HepG2 (cell line): Measurements from ENCODE around the gene CYP2U1. TPM values are rescaled to one million over a fixed set of nuclear protein-coding genes. Genes with fewer than 3 reads are reported as not detected.

Experiments used
- ATAC-seq: fragments of 200-7000 bp; cut with Tn5 transposase; 3 replicates; pipeline ENCODE4 v1.9.1; 2020; ENCODE audit warnings: mild to moderate bottlenecking, moderate library complexity
- BruUV-seq: library from RNA; stranded (reverse); fragments of 400-500 nt; replicated peaks from 2 replicates; lab custom pipeline; 2021; lab: Mats Ljungman, UMichigan
- CTCF ChIA-PET: fragments of 300-600 bp; formaldehyde crosslinking; extraction: SDS; loops from one replicate; lab custom pipeline; 2021; ENCODE audit warnings: low total read pairs, inconsistent platforms, low intra/inter-chr PET ratio; lab: Yijun Ruan, JAX
- POLR2A ChIA-PET: fragments of 350-600 bp; sonication (Branson Sonifier 250); formaldehyde crosslinking; loops from one replicate; lab custom pipeline; 2020; ENCODE audit warnings: antibody characterized with exemption, inconsistent platforms; lab: Yijun Ruan, JAX
- DNase-seq: peaks from one replicate; pipeline ENCODE4 v3.0.0-alpha.2; 2015; ENCODE audit warnings: low spot score
- FAIRE-seq: peaks from 3 replicates; lab custom pipeline; 2011; peaks lifted over from hg19 to GRCh38; lab: Jason Lieb, UNC
- H2AFZ ChIP-seq: one replicate; pipeline ENCODE4 v1.6.1; 2011; ENCODE audit warnings: low read length, inconsistent platforms
- H3K27ac ChIP-seq: fragments of 300-600 bp; 3 replicates; pipeline ENCODE4 v1.8.0; 2011; ENCODE audit warnings: mixed run types, mild to moderate bottlenecking, mixed read lengths, low read length, inconsistent platforms; ENCODE audit not compliant: insufficient read depth; ENCODE audit errors: extremely low read length
- H3K27me3 ChIP-seq, 2 experiments: fragments of 200-600 bp in 1 of 2; 2 replicates in 1 of 2; 3 replicates in 1 of 2; pipeline versions ENCODE4 v1.6.0 to v1.8.0; 2011; ENCODE audit warnings: low read length in 2 of 2, mild to moderate bottlenecking in 2 of 2, moderate library complexity in 2 of 2, inconsistent platforms in 1 of 2; ENCODE audit not compliant: insufficient read depth in 2 of 2, control insufficient read depth in 1 of 2
- H3K36me3 ChIP-seq, 2 experiments: fragments of 200-600 bp in 1 of 2; replicated peaks in 1 of 2; 2 replicates in 1 of 2; 3 replicates in 1 of 2; pipeline versions ENCODE4 v1.5.1 to v1.8.0; 2011; ENCODE audit warnings: low read length in 2 of 2, inconsistent platforms in 1 of 2; ENCODE audit not compliant: insufficient read depth in 2 of 2, control insufficient read depth in 1 of 2
- H3K4me1 ChIP-seq: 2 replicates; pipeline ENCODE4 v1.5.1; 2012; ENCODE audit warnings: low read length, inconsistent platforms; ENCODE audit not compliant: insufficient read depth
- H3K4me2 ChIP-seq: 2 replicates; pipeline ENCODE4 v1.6.0; 2011; ENCODE audit warnings: low read depth, low read length, inconsistent platforms
- H3K4me3 ChIP-seq, 3 experiments: fragments of 200-600 bp in 1 of 3; sonication (generic), shearing (Covaris generic) in 1 of 3; replicated peaks in 1 of 3; 2 replicates each; pipeline ENCODE4 v1.5.1; 2011 to 2016; ENCODE audit warnings: low read length in 3 of 3, inconsistent platforms in 2 of 3, low read depth in 2 of 3, mild to moderate bottlenecking in 2 of 3, control low read depth in 1 of 3, mixed read lengths in 1 of 3; ENCODE audit not compliant: insufficient read depth in 1 of 3
- H3K79me2 ChIP-seq: one replicate; pipeline ENCODE4 v1.6.1; 2011; ENCODE audit warnings: low read length, inconsistent platforms; ENCODE audit not compliant: insufficient read depth
- H3K9ac ChIP-seq: 2 replicates; pipeline ENCODE4 v1.6.0; 2011; ENCODE audit warnings: mild to moderate bottlenecking, low read depth, low read length, inconsistent platforms; ENCODE audit not compliant: insufficient read depth
- H3K9me3 ChIP-seq: 2 replicates; pipeline ENCODE4 v1.5.1; 2012; ENCODE audit warnings: mild to moderate bottlenecking, low read length
- H4K20me1 ChIP-seq: 2 replicates; pipeline ENCODE4 v1.6.0; 2011; ENCODE audit warnings: inconsistent platforms, mild to moderate bottlenecking, low read length, moderate library complexity; ENCODE audit not compliant: insufficient read depth
- CREB1 ChIP-seq, 2 experiments: fragments of 450-650 bp in 1 of 2; IDR thresholded peaks; 2 replicates each; pipeline ENCODE4 v1.6.1; 2016 to 2017; ENCODE audit warnings: control low read depth in 1 of 2, mild to moderate bottlenecking in 1 of 2, missing compliant biosample characterization in 1 of 2, missing genetic modification characterization in 1 of 2
- EHMT2 ChIP-seq: fragments of 200-600 bp; sonication (generic); IDR thresholded peaks from 2 replicates; pipeline ENCODE4 v1.7.0; 2017; ENCODE audit warnings: antibody characterized with exemption, low read depth, low read length, borderline replicate concordance
- LCORL ChIP-seq, 2 experiments: fragments of 450-650 bp in 1 of 2; sonication (generic) in 1 of 2; formaldehyde crosslinking in 1 of 2; IDR thresholded peaks; 2 replicates each; pipeline versions ENCODE4 v1.5.0 to v1.6.1; 2017 to 2020; ENCODE audit warnings: antibody characterized with exemption in 1 of 2, missing genetic modification reagents in 1 of 2
- NR2F1 ChIP-seq, 2 experiments: fragments of 450-650 bp in 1 of 2; formaldehyde crosslinking in 1 of 2; IDR thresholded peaks; 2 replicates each; pipeline versions ENCODE4 v1.5.0 to v1.6.1; 2016 to 2020; ENCODE audit warnings: mild to moderate bottlenecking in 1 of 2, missing compliant biosample characterization in 1 of 2, missing genetic modification reagents in 1 of 2, moderate library complexity in 1 of 2
- NR2F6 ChIP-seq, 2 experiments: IDR thresholded peaks; 2 replicates each; pipeline ENCODE4 v1.6.1; 2016; ENCODE audit warnings: antibody characterized with exemption in 1 of 2, mild to moderate bottlenecking in 1 of 2
- PAWR ChIP-seq: sonication (generic); formaldehyde crosslinking; IDR thresholded peaks from 2 replicates; pipeline ENCODE4 v1.4.0; 2020; ENCODE audit warnings: missing genetic modification reagents, mild to moderate bottlenecking, borderline replicate concordance
- PHF21A ChIP-seq: sonication (generic); formaldehyde crosslinking; IDR thresholded peaks from 2 replicates; pipeline ENCODE4 v1.5.0; 2020; ENCODE audit warnings: mild to moderate bottlenecking, missing genetic modification reagents
- RBM39 ChIP-seq: fragments of 200-400 bp; formaldehyde crosslinking; IDR thresholded peaks from one replicate; pipeline ENCODE4 v1.6.1; 2018; ENCODE audit warnings: antibody characterized with exemption, mild to moderate bottlenecking, low read depth, low read length; ENCODE audit not compliant: poor library complexity, severe bottlenecking
- RXRB ChIP-seq: IDR thresholded peaks from 2 replicates; pipeline ENCODE4 v1.6.1; 2016; ENCODE audit warnings: borderline replicate concordance, missing genetic modification reagents, missing compliant biosample characterization
- SOX6 ChIP-seq, 2 experiments: fragments of 450-650 bp in 1 of 2; sonication (generic) in 1 of 2; formaldehyde crosslinking in 1 of 2; IDR thresholded peaks; 2 replicates each; pipeline versions ENCODE4 v1.4.0 to v1.6.1; 2017 to 2020; ENCODE audit warnings: antibody characterized with exemption in 1 of 2, mild to moderate bottlenecking in 1 of 2, missing genetic modification reagents in 1 of 2
- TEAD3 ChIP-seq: optimal IDR thresholded peaks from 2 replicates; pipeline ENCODE3; 2016; ENCODE audit warnings: borderline replicate concordance
- ZMAT5 ChIP-seq: sonication (generic); formaldehyde crosslinking; IDR thresholded peaks from 2 replicates; pipeline ENCODE4 v1.5.0; 2020; ENCODE audit warnings: mild to moderate bottlenecking, low read depth, missing genetic modification reagents, borderline replicate concordance
- ZNF292 ChIP-seq: sonication (generic); formaldehyde crosslinking; IDR thresholded peaks from 2 replicates; pipeline ENCODE4 v1.8.1; 2022; ENCODE audit warnings: mild to moderate bottlenecking, low read depth, missing genetic modification reagents, borderline replicate concordance
- ZNF652 ChIP-seq: IDR thresholded peaks from 2 replicates; pipeline ENCODE4 v1.6.1; 2016; ENCODE audit warnings: low read depth, borderline replicate concordance
- ZNF670 ChIP-seq: sonication (generic); formaldehyde crosslinking; IDR thresholded peaks from 2 replicates; pipeline ENCODE4 v1.8.0; 2022; ENCODE audit warnings: mild to moderate bottlenecking, missing genetic modification reagents, borderline replicate concordance
- ZNF746 ChIP-seq: sonication (generic); formaldehyde crosslinking; IDR thresholded peaks from 2 replicates; pipeline ENCODE4 v1.8.0; 2022; ENCODE audit warnings: mild to moderate bottlenecking, missing genetic modification reagents
- WGBS: methylation state at CpG from one replicate; pipeline ENCODE4 v1.1.6; 2017; ENCODE audit warnings: low lambda C conversion rate; 5-methylcytosine and 5-hydroxymethylcytosine counted together
- in situ Hi-C: cut with HindIII; loops from 2 replicates; pipeline ENCODE4 v1.10.0; 2017; ENCODE audit warnings: low pct_unique_long_range_greater_than_20kb; ENCODE audit not compliant: extremely low pct_ligation_motif_present
- intact Hi-C: fragments of 100-400 bp; cut with micrococcal nuclease; formaldehyde crosslinking; loops from one replicate; pipeline ENCODE4 v1.10.0; 2022; ENCODE audit not compliant: unreplicated experiment
- polyA plus RNA-seq, 8 experiments: library from polyadenylated mRNA; depleted of rRNA in 3 of 8; stranded (reverse) in 7 of 8; unstranded in 1 of 8; fragments of >200 nt; fragmentation: Illumina TruSeq in 4 of 8; extraction: Trizol in 4 of 8; gene quantifications; 2 replicates each; pipeline versions ENCODE4 v1.2.1 to v1.2.3, GENCODE V29; 2011 to 2016; ENCODE audit warnings: low read depth in 4 of 8, missing spikeins in 1 of 8, mixed read lengths in 1 of 8; ENCODE audit not compliant: insufficient read depth in 1 of 8
- total RNA-seq, 5 experiments: library from RNA; depleted of rRNA; stranded (reverse); fragments of >200 nt; fragmentation: Illumina TruSeq; extraction: Trizol; gene quantifications; 2 replicates each; pipeline ENCODE4 v1.2.3, GENCODE V29; 2016; ENCODE audit warnings: low read depth in 1 of 5

CYP2U1 gene
- total and polyA plus RNA-seq, 2 of the 13 experiments (the other 11 are each of a cell fraction or from before 2014, with no cell fraction given) = 1.4 to 3.4 TPM

- ATAC-seq (peak; percentile 9; the same call in 1 of the 3 replicates), FAIRE-seq (no peak), DNase-seq (no peak)
- no peak for TF ChIP-seq CREB1 (IDR thresholded peaks at IDR 0.05)
- TF ChIP-seq CREB1 (CRISPR knock-in tag; IDR thresholded peaks at IDR 0.05) = peak; percentile 52
- no peak for TF ChIP-seq ZMAT5 (CRISPR knock-in tag)
- in situ Hi-C loops (no loop called here), intact Hi-C loops (loop anchor here (2.0 to 10.0 kb wide), 2 partner anchors 58 to 164 kb away; partner anchors contain the start of genes CYP2U1 and SGMS2)
- peaks cover 35% of the 10 kb centered on the region for H3K79me2 ChIP-seq
- H3K27ac ChIP-seq = peak overlapping the region; percentile 84
- H3K4me2 ChIP-seq = peak overlapping the region; percentile 94
- CTCF ChIA-PET = no interaction called here
- peak overlapping the region; percentile 73 for H3K9ac ChIP-seq
- H3K36me3 ChIP-seq = no peaks in the 10 kb centered on the region
- no peaks in the 10 kb centered on the region for H3K9me3 ChIP-seq
- H3K27me3 ChIP-seq = no peaks in the 10 kb centered on the region
- H4K20me1 ChIP-seq = no peaks in the 10 kb centered on the region; the same call in 1 of the 2 replicates
- H2AFZ ChIP-seq = peak overlapping the region; percentile 71
- 33% methylated on average over 5 of the region's 5 CpGs for WGBS
- no TSS peak for BruUV-seq
- peak overlapping the region; percentile 83 to 98 (median 89); a peak in 3 of 6 replicates for H3K4me3 ChIP-seq
- POLR2A ChIA-PET = no interaction called here
- peaks cover 43% of the 10 kb centered on the region for H3K4me1 ChIP-seq
Observed at GRCh38 chr4:107988763-107989035, 57.4 kb downstream of the CYP2U1 start.

GRCh38 chr4:107989162-107989536, 57.8 kb downstream of the CYP2U1 start:
- DNase-seq (peak; percentile 25), ATAC-seq (peak; percentile 61), FAIRE-seq (no peak)
- Histone ChIP-seq H3K36me3 (no peaks in the 10 kb centered on the region), H2AFZ (peak overlapping the region; percentile 25), H4K20me1 (no peaks in the 10 kb centered on the region; the same call in 1 of the 2 replicates), H3K4me1 (peaks cover 48% of the 10 kb centered on the region), H3K79me2 (peaks cover 40% of the 10 kb centered on the region), H3K27me3 (no peaks in the 10 kb centered on the region), H3K4me2 (peak overlapping the region; percentile 94), H3K4me3 (peak overlapping the region; percentile 83 to 98 (median 89); a peak in 5 of 6 replicates), H3K9ac (peak overlapping the region; percentile 73), H3K27ac (peak overlapping the region; percentile 84), H3K9me3 (no peaks in the 10 kb centered on the region)
- intact Hi-C loops (loop anchor here (2.0 to 10.0 kb wide), 2 partner anchors 58 to 164 kb away; partner anchors contain the start of genes CYP2U1 and SGMS2), in situ Hi-C loops (no loop called here)
- ChIA-PET CTCF (no interaction called here), POLR2A (no interaction called here)
- TSS peak; percentile 72 for BruUV-seq
- WGBS = under 1% methylated on average over 8 of the region's 8 CpGs
- no peak for TF ChIP-seq ZNF652 (CRISPR knock-in tag)
- no peak for TF ChIP-seq SOX6 (IDR thresholded peaks at IDR 0.05)
- 0 out of 2 replicates have a peak, but pooled peaks have one; percentile 2 for TF ChIP-seq SOX6 (CRISPR knock-in tag; IDR thresholded peaks at IDR 0.05)
- peak; percentile 29; the same call in 1 of the 2 replicates for TF ChIP-seq PHF21A (CRISPR knock-in tag)
- TF ChIP-seq NR2F1 (CRISPR knock-in tag; IDR thresholded peaks at IDR 0.05) = peak in 1 of 2 experiments; percentile 18; a peak in 1 of 4 replicates
- TF ChIP-seq ZNF746 (CRISPR knock-in tag) = no peak
- no peak for TF ChIP-seq ZNF292
- peak; percentile 41; the same call in 1 of the 2 replicates for TF ChIP-seq EHMT2
- TF ChIP-seq ZNF670 = no peak
- no peak for TF ChIP-seq LCORL (IDR thresholded peaks at IDR 0.05)
- 0 out of 2 replicates have a peak, but pooled peaks have one; percentile 6 for TF ChIP-seq LCORL (CRISPR knock-in tag; IDR thresholded peaks at IDR 0.05)
- TF ChIP-seq RXRB (CRISPR knock-in tag) = peak; percentile 66
- no peak for TF ChIP-seq RBM39
- TF ChIP-seq PAWR (CRISPR knock-in tag) = 0 out of 2 replicates have a peak, but pooled peaks have one; percentile 8
- peak; percentile 27; the same call in 1 of the 2 replicates for TF ChIP-seq NR2F6 (IDR thresholded peaks at IDR 0.05)
- peak; percentile 46 for TF ChIP-seq NR2F6 (CRISPR knock-in tag; IDR thresholded peaks at IDR 0.05)
- TF ChIP-seq TEAD3 (CRISPR knock-in tag) = no peak
